HFFc6 (cell line): Measurements from ENCODE around the gene C1QTNF9B. TPM values are rescaled to one million over a fixed set of nuclear protein-coding genes. Genes with fewer than 3 reads are reported as not detected.

Experiments used
- DNase-seq: peaks from one replicate; pipeline ENCODE4 v3.0.0-alpha.2; 2018
- H3K27ac Mint-ChIP-seq: 2 replicates; pipeline ENCODE4 v1.8.0; 2020; ENCODE audit warnings: mild to moderate bottlenecking, mixed read lengths
- H3K27me3 Mint-ChIP-seq: 2 replicates; pipeline ENCODE4 v1.8.0; 2021; ENCODE audit warnings: mild to moderate bottlenecking, moderate library complexity, mixed read lengths; ENCODE audit not compliant: insufficient read depth
- H3K36me3 Mint-ChIP-seq: 2 replicates; pipeline ENCODE4 v1.8.0; 2021; ENCODE audit warnings: low read depth, mixed read lengths
- H3K4me1 Mint-ChIP-seq: 2 replicates; pipeline ENCODE4 v1.8.0; 2020; ENCODE audit warnings: low read depth, mixed read lengths
- H3K4me3 Mint-ChIP-seq: 2 replicates; pipeline ENCODE4 v1.8.0; 2020; ENCODE audit warnings: mild to moderate bottlenecking, moderate library complexity, mixed read lengths
- H3K9me3 Mint-ChIP-seq: 2 replicates; pipeline ENCODE4 v1.8.0; 2020; ENCODE audit warnings: mild to moderate bottlenecking, mixed read lengths
- CTCF ChIP-seq: fragments of 200-600 bp; sonication (generic); IDR thresholded peaks from 2 replicates; pipeline ENCODE4 v1.5.0; 2021; ENCODE audit warnings: antibody characterized with exemption, mild to moderate bottlenecking
- total RNA-seq, 6 experiments: library from RNA; stranded (reverse); fragmentation: NEBNext Ultra II Directional; extraction: Animal tissue kit (Norgen Biotek cat#: 25700); gene quantifications; 2 replicates in 1 of 6; 3 replicates in 5 of 6; pipeline ENCODE4 v1.2.3, GENCODE V29; 2021

Gene C1QTNF9B
- total RNA-seq, 6 experiments from 2014 or later, result 0.25 to 0.27 TPM; not detected in 4

- H3K9me3 Mint-ChIP-seq, result no peaks in the 10 kb centered on the region
- H3K27ac Mint-ChIP-seq, result no peak overlapping the region
- peaks cover 20% of the 10 kb centered on the region for H3K4me1 Mint-ChIP-seq
- H3K27me3 Mint-ChIP-seq, result no peaks in the 10 kb centered on the region; the same call in 1 of the 2 replicates
- DNase-seq, result no peak
- no peak overlapping the region for H3K4me3 Mint-ChIP-seq
- peaks cover 23% of the 10 kb centered on the region for H3K36me3 Mint-ChIP-seq
- no peak for TF ChIP-seq CTCF
Measured at GRCh38 chr13:23859904-23860303, 37.4 kb downstream of the C1QTNF9B start.

- Mint-ChIP-seq H3K4me3 (no peak overlapping the region), H3K9me3 (no peaks in the 10 kb centered on the region), H3K27ac (no peak overlapping the region), H3K36me3 (peaks cover 23% of the 10 kb centered on the region), H3K4me1 (peaks cover 20% of the 10 kb centered on the region), H3K27me3 (no peaks in the 10 kb centered on the region; the same call in 1 of the 2 replicates)
- no peak for DNase-seq
- no peak for TF ChIP-seq CTCF
Measured at GRCh38 chr13:23859455-23859854, 37.8 kb downstream of the C1QTNF9B start.

- no peak for TF ChIP-seq CTCF
- H3K4me3 Mint-ChIP-seq, result no peak overlapping the region
- no peak for DNase-seq
- peaks cover 20% of the 10 kb centered on the region for H3K4me1 Mint-ChIP-seq
- peaks cover 23% of the 10 kb centered on the region for H3K36me3 Mint-ChIP-seq
- H3K9me3 Mint-ChIP-seq, result no peaks in the 10 kb centered on the region
- H3K27me3 Mint-ChIP-seq, result no peaks in the 10 kb centered on the region; the same call in 1 of the 2 replicates
- H3K27ac Mint-ChIP-seq, result 0 out of 2 replicates have a peak overlapping the region, but pooled peaks have one; percentile 10
Measured at GRCh38 chr13:23858546-23858945, 38.8 kb downstream of the C1QTNF9B start.

GRCh38 chr13:23856008-23856750 lies 41.1 kb downstream of the C1QTNF9B start:
- Mint-ChIP-seq H3K4me3 (no peak overlapping the region), H3K27me3 (no peaks in the 10 kb centered on the region; the same call in 1 of the 2 replicates), H3K27ac (no peak overlapping the region), H3K36me3 (peaks cover 19% of the 10 kb centered on the region), H3K9me3 (no peaks in the 10 kb centered on the region), H3K4me1 (peaks cover 20% of the 10 kb centered on the region)
- no peak for TF ChIP-seq CTCF
- DNase-seq, result no peak

- H3K36me3 Mint-ChIP-seq, result peaks cover 13% of the 10 kb centered on the region
- no peak overlapping the region for H3K27ac Mint-ChIP-seq
- H3K27me3 Mint-ChIP-seq, result no peaks in the 10 kb centered on the region; the same call in 1 of the 2 replicates
- H3K9me3 Mint-ChIP-seq, result no peaks in the 10 kb centered on the region
- DNase-seq, result no peak
- H3K4me3 Mint-ChIP-seq, result no peak overlapping the region
- peaks cover 20% of the 10 kb centered on the region for H3K4me1 Mint-ChIP-seq
- TF ChIP-seq CTCF, result no peak
Measured at GRCh38 chr13:23855360-23855759, 41.9 kb downstream of the C1QTNF9B start.
